HPDE6-E6E7 (cell line): ENCODE results near the gene SPIRE1.
"Not testable (repeated sequence)": the region's sequence is repeated elsewhere in the genome, so short reads cannot be mapped to it uniquely, and the experiment has no call there.

Source experiments
- DNase-seq: peaks from one replicate; pipeline ENCODE4 v3.0.0; 2011; ENCODE audit warnings: missing footprints; ENCODE audit errors: extremely low spot score

Gene SPIRE1

DNA sequence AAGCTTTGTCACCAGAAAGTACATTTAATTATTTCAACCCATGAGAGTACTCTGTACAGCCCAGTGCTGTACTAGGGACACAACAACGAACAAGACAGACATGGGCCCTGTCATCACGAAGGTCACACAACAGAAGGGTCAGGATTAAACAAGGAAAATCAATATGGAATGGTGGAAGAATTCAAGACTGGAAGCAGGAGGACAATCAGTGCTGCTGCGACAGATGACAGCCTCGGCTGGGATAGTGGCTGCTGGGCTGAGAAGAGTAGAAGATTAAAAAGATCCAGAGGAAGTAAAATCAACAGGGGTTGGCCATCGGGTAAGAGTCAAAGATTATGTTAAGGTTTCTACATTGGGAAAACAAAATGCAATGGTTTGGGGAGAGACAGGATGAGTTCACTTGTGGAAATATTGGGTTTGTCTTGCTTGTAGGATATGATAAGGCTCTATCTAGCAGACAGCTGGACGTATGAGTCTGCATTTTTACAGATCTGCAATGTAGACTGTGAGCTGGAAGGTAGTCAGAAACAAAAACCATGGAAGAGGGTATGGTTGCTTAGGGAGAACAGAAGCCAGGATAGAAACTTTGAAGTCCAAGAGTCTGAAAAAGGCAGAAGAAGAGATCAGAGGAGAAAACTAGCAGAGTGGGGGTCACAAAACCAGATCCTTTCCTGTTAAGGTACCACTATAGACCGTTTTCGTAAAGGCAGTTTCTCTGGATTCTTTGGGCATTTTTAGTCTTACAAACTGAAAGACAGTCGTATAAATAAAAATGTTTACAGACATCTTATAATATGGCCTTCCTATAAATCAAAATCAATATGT, 166.1 kb downstream of the SPIRE1 start:
- DNase-seq: no peak

DNA sequence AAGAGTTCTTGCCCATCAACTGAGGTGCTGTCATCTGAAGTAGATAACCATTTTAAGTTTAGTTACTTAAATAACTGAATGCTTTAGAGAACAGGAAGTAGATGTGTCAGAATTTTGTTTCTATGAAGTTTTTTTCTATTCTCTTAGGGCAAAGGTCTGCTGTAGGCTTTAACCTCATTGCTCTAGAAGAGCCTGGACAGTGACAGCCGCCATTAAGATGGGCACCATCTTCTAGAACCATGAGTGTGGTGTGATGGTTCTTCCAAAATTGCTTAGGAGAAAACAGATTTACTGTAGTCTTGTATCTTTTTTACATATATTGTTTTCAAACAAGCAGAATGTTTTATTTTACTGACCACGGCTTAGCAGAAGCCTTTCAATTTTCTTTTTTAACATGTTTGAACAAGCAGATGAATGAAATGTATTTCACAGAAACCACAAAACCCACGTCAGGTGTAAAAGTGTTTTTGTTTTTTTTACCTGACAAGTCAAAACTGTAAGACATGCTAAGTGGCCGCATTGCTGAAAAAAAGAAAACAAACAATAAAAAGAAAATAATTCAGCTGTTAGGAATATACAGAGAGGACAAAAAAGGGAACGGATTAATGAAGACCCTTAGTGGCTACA, 172.3 kb downstream of the SPIRE1 start:
- DNase-seq: no peak

- DNase-seq: not testable (repeated sequence)
Measured at GRCh38 chr18:12481915-12482314, 176.0 kb downstream of the SPIRE1 start.

DNA sequence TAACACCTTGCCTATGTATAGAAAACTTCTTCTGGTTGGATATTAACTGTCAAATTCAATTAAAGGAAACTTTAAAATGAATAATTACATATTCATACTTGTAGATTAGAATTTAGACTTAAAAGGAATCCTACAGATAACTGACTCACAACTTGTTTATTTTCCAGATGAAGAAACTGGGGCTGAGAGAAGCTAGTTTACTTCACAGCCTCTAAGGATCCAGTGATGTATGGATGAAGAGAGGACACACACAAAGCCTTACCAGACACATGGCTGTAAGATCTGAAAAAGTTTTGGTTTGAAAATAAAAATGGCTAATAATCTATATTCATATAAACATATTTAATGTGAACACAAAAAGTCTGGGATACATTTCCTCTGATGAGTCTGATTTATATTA, 177.9 kb downstream of the SPIRE1 start:
- DNase-seq: no peak

GRCh38 chr18:12479536-12479935, 178.4 kb downstream of the SPIRE1 start:
- no peak for DNase-seq

GRCh38 chr18:12478269-12479047, 179.4 kb downstream of the SPIRE1 start:
- DNase-seq: no peak

- no peak for DNase-seq
Measured at GRCh38 chr18:12477606-12478005, 180.3 kb downstream of the SPIRE1 start.

DNA sequence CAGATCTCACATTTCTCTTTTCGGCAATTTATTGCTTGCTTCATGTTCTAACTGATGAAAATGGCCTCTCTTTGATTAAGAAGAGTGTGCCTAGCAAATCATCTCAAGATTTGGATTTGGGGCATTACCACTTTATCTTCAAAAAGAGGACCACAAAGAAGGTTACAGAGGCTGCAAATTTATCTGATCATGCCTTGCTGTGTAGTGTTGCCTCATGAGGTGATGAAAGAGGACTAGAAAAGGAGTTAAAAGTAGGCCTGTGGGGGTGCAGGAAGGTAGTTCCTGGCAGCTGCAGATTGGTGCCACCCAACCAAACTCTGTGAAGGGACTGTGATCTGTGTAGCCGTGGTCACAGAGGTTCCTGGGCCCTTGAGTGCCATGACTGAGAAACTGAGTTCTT, 181.0 kb downstream of the SPIRE1 start:
- DNase-seq: no peak

- DNase-seq: no peak
Measured at GRCh38 chr18:12474876-12475275, 183.0 kb downstream of the SPIRE1 start.

DNA sequence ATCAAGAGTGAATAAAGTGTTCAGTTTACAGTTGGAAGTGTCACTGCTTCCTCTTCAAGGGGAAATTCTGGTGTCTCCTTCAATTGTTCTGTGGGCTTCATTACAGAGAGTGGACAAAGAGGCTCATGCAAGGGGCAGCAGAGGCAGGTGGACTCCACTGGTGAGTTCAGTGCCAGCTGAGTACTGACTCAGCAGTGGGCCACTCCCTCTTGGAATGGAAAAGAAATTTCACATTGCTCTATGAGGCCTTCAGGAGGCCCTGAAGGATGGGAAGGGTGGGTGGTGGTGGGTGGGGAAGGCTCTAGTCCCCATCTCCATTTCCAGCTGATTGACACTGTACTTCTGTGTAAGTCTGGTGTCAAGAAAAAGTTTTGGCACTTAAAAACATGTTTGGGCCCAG, 183.8 kb downstream of the SPIRE1 start:
- DNase-seq: no peak

DNA sequence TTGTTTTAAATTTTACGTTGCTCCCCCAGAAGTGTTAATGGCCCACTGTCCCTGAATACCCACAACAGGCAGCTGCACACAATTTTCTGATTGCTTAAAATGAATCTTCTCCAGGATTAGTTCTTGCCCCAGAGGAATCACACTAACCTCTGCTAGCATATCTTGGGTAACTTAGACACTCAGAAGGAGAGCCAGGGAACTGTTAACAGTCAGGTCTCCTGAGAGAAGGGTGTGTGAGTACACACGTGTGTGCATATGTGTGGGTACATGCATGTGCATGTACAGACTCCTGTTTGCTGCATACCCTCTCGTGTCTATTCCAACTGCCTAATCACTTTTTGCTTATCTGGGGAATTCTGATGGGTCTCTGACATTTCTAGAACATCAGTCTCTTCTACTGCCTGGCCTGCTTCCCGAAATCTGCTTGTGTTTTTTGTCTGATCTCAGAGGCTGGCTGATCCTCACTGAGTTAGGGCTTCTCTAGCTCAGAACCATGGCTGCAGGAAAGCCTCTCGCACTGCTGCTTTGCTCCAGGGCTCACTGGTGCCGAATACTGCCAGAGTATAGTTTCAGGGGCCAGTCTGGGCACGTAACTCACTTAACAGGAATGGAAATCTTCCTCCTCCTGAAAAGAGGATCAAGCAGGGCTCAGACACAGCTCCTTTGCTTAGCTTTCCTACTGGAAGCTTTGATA, 187.4 kb downstream of the SPIRE1 start:
- DNase-seq: peak; percentile 66

- DNase-seq: no peak
Measured at GRCh38 chr18:12468445-12468844, 189.5 kb downstream of the SPIRE1 start.

GRCh38 chr18:12464731-12465130, 193.2 kb downstream of the SPIRE1 start:
- DNase-seq: no peak

- no peak for DNase-seq
Measured at GRCh38 chr18:12463191-12463590, 194.7 kb downstream of the SPIRE1 start.

DNA sequence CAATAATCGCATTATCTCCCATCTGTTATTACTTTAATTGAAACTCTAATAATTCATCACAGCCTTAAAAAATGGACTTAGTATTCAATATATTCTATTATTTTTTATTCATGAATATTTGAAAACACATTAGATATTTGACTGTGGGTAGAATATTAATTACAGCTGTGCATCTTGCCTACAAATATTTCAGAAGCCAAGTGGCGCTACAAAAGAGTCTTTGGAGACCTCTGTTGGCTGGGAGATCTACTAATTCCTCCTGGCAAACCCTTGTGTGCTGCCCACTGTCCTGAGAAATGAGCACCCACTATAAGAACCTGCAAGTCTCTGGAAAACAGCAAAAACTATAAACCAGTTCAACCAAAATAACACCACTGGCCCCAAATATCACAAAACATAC, 195.7 kb downstream of the SPIRE1 start:
- no peak for DNase-seq

DNA sequence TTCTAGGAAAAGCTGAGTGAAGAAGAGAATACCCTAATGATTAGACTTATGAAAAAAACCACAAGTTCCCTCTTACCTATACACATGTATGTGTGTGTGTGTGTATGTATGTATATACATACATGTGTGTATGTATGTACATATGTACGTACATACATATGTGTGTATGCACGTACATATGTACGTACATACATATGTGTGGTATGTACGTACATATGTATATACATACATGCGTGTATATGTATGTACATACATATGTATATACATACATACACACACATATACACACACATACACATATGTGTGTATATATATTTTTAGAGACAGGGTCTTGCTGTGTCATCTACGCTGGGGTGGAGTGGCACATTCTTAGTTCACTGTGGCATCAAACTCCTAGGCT, 196.6 kb downstream of the SPIRE1 start:
- no peak for DNase-seq

- DNase-seq: no peak
Measured at GRCh38 chr18:12460874-12461273, 197.0 kb downstream of the SPIRE1 start.

DNA sequence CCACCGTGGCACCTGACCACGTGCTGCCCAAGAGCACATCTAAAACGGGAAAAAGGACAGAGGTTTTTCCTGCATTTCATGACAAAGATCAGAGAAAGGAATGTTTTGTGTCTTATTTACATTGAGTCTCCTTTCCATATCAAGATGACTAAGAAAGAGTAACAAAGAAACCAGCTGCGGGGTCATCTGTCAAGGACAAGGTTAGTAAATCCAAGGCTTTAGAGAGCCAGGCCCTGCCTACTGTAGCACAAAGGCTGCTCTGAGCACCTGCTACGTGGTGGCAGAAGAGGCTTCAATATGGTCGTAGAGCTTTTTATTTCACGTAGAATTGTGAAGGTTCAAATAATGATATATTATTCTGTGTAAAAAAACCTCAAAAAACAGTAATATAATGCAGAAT, 199.1 kb downstream of the SPIRE1 start:
- DNase-seq: no peak

DNA sequence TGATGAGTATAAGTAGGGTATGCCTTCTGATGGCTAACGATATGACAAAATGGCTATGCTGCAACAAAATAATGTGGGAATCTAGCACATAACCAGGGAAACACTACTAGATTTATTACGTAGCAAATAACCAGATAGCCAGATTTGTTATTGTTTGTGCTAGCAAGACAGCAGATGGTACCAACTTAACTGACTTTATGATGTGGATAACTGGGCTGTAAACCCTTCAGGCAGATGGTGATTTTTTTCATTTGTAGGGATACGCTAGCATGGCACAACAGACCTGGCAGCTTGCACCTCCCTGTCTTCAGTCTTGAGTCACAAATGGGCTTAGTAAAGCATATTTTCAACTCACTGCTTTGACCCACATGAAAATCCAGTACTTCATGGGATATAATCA, 201.5 kb downstream of the SPIRE1 start:
- DNase-seq: no peak

- DNase-seq: no peak
Measured at GRCh38 chr18:12455496-12455895, 202.4 kb downstream of the SPIRE1 start.

- DNase-seq: no peak
Measured at GRCh38 chr18:12452784-12453183, 205.1 kb downstream of the SPIRE1 start.

DNA sequence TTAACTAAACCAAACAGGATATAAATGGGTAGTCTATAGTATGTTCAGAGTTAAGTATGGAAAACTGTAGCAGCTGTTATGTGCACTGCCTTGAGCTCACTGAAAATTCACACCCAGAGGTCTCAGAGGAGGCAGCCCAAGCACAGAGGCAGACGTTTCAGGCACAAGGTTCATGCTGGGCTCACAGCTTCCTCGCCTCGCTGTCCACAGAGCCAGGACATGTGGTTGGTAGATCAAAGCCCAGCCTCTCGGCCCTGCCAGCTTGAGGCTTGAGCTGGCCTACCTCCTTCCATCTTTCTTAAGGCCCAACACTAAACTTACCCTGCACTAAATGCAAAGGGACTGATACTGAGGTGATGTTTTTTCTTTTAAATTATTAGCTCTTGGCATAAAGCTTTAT, 206.5 kb downstream of the SPIRE1 start:
- DNase-seq: no peak
